HG02763 (cell line): ENCODE data around the gene FAM174B.

Experiments
- ATAC-seq: cut with Tn5 transposase; IDR thresholded peaks from one replicate; pipeline ENCODE4 v1.9.1; 2021; ENCODE audit warnings: mild to moderate bottlenecking, moderate library complexity; ENCODE audit not compliant: unreplicated experiment

Gene FAM174B

GRCh38 chr15:92655178-92655995 is at the start of gene FAM174B:
TSS of gene FAM174B (minus strand) at chr15:92655775.
- no peak for ATAC-seq

- no peak for ATAC-seq
These were observed 40.5 kb upstream of the FAM174B start for GRCh38 chr15:92696096-92696495.

GRCh38 chr15:92693691-92694331 is 38.2 kb upstream of the FAM174B start:
- no peak for ATAC-seq

GRCh38 chr15:92690395-92690794 is 34.8 kb upstream of the FAM174B start:
- ATAC-seq: no peak

GRCh38 chr15:92687746-92688145 is 32.2 kb upstream of the FAM174B start:
- ATAC-seq: no peak

- no peak for ATAC-seq
These were observed 31.6 kb upstream of the FAM174B start for GRCh38 chr15:92687195-92687602.

- no peak for ATAC-seq
These were observed 27.9 kb upstream of the FAM174B start for GRCh38 chr15:92683511-92683834.

GRCh38 chr15:92682741-92683510 is 27.4 kb upstream of the FAM174B start:
- no peak for ATAC-seq

GRCh38 chr15:92681141-92681631 is 25.6 kb upstream of the FAM174B start:
- ATAC-seq: no peak

- no peak for ATAC-seq
These were observed 22.4 kb upstream of the FAM174B start for GRCh38 chr15:92677999-92678398.

GRCh38 chr15:92676561-92676960 is 21.0 kb upstream of the FAM174B start:
- ATAC-seq: no peak

- ATAC-seq: no peak
These were observed 19.9 kb upstream of the FAM174B start for GRCh38 chr15:92675485-92675884.

GRCh38 chr15:92674347-92674746 is 18.8 kb upstream of the FAM174B start:
- no peak for ATAC-seq

GRCh38 chr15:92672102-92672501 is 16.5 kb upstream of the FAM174B start:
- ATAC-seq: no peak

- no peak for ATAC-seq
These were observed 15.8 kb upstream of the FAM174B start for GRCh38 chr15:92671406-92671805.

- ATAC-seq: no peak
These were observed 15.0 kb upstream of the FAM174B start for GRCh38 chr15:92670621-92671020.

- no peak for ATAC-seq
These were observed 13.9 kb upstream of the FAM174B start for GRCh38 chr15:92669432-92669831.

GRCh38 chr15:92668620-92669019 is 13.0 kb upstream of the FAM174B start:
- ATAC-seq: no peak

- ATAC-seq: no peak
These were observed 12.5 kb upstream of the FAM174B start for GRCh38 chr15:92667970-92668485.

GRCh38 chr15:92667287-92667904 is 11.8 kb upstream of the FAM174B start:
- no peak for ATAC-seq

GRCh38 chr15:92666780-92667179 is 11.2 kb upstream of the FAM174B start:
- ATAC-seq: no peak
